ENCODE results near the gene ZBTB39. TPM values are rescaled to one million over a fixed set of nuclear protein-coding genes. Genes with fewer than 3 reads are reported as not detected.

The ZBTB39 gene
- total RNA-seq, 1 donor from 2014 or later: 6.8 TPM

DNA sequence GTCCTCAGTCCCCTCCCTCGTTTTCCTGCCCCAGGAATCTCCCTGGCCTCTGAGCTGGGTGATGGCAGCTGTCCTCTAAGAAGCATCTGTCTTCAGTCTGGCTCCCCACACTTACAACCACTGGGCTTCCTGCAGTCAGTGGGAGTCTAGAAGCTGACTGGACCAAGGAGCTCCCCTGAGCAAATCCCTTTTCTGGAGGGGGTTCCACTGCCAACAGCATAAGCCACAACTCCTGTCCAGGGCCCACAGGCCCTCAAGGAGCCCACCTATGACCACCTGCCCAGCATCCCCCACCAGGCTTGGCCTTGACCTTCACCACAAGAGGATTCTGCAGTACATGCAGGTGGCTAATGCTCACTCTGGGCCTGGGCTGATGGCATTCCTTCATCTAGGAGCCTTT is 53.0 kb downstream of the ZBTB39 start:
- ATAC-seq: no peak
- Histone ChIP-seq H3K4me3 (no peak overlapping the region), H3K27ac (no peak overlapping the region), H3K9me3 (peaks cover 3% of the 10 kb centered on the region), H3K27me3 (ENCODE audit: low read depth) (no peaks in the 10 kb centered on the region), H3K36me3 (no peaks in the 10 kb centered on the region), H3K4me1 (no peaks in the 10 kb centered on the region)
- TF ChIP-seq, protein P1, sequence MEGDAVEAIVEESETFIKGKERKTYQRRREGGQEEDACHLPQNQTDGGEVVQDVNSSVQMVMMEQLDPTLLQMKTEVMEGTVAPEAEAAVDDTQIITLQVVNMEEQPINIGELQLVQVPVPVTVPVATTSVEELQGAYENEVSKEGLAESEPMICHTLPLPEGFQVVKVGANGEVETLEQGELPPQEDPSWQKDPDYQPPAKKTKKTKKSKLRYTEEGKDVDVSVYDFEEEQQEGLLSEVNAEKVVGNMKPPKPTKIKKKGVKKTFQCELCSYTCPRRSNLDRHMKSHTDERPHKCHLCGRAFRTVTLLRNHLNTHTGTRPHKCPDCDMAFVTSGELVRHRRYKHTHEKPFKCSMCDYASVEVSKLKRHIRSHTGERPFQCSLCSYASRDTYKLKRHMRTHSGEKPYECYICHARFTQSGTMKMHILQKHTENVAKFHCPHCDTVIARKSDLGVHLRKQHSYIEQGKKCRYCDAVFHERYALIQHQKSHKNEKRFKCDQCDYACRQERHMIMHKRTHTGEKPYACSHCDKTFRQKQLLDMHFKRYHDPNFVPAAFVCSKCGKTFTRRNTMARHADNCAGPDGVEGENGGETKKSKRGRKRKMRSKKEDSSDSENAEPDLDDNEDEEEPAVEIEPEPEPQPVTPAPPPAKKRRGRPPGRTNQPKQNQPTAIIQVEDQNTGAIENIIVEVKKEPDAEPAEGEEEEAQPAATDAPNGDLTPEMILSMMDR (IDR thresholded peaks at IDR 0.05): no peak
- intact Hi-C loops (cut with DNase I): no loop called here
- no peak for DNase-seq

DNA sequence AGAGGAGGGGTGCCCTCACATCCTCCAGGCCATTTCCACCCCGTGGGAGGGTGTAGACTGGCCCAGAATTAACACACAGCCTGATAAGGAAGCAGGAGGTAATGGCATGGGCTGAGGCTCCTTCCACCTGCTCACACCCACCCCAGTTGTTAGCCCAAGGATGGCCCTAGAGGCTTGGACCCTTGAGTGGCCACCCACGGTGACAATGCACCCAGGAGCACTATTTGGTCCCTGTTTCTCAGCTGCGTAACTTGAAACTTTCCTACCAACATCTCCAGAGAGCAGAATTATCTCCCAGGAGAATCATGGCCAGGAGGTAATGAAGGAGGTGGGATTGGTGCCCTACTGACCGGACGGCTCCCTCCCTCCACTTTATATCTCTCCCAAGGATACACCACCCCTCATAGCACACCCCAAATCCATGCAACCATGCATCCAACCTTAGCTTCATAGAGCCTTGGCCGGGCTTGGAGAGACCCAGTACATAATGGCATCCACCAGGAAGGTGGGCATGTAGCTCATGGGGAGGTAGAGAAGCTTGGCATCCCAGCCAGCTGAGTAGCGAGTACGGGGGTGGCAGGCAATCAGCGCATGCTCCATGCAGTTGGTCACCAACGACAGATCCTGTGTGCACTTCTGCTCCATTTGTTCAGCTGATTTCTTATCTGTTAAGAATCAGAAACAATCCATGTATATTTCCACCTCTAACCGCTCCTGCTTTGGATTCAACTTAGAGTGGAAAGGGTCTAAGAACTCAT is 54.6 kb downstream of the ZBTB39 start:
- TF ChIP-seq, protein P1 (IDR thresholded peaks at IDR 0.05): no peak
- Histone ChIP-seq H3K27ac (no peak overlapping the region), H3K27me3 (ENCODE audit: low read depth) (no peaks in the 10 kb centered on the region), H3K4me3 (no peak overlapping the region), H3K9me3 (no peaks in the 10 kb centered on the region), H3K4me1 (no peaks in the 10 kb centered on the region), H3K36me3 (no peaks in the 10 kb centered on the region)
- DNase-seq (no peak), ATAC-seq (no peak)
- intact Hi-C loops (cut with DNase I): no loop called here

DNA sequence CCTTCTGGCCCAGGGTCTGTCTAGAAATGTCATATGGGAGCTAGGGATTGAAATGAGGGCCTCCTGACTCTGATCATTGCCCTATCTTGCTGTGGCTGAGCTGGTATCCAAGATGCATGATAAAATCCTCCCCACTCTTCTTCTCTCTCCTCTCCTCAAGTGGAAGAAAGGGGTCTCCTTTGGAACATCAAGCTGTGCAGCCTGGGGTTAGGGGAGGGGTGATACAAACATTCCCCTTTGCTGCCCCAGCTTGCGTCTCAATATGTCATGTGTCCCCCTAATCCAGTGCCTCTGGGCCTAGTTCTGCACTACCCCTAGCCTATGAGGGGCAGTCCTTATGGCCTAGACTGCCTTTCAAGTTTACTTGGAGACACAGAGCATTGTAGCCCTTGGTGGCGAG is 57.5 kb downstream of the ZBTB39 start:
- Histone ChIP-seq H3K27ac (no peak overlapping the region), H3K4me3 (no peak overlapping the region), H3K9me3 (no peaks in the 10 kb centered on the region), H3K27me3 (ENCODE audit: low read depth) (no peaks in the 10 kb centered on the region), H3K4me1 (no peaks in the 10 kb centered on the region), H3K36me3 (no peaks in the 10 kb centered on the region)
- TF ChIP-seq, protein P1 (IDR thresholded peaks at IDR 0.05): no peak
- no peak for ATAC-seq
- intact Hi-C loops (cut with DNase I): no loop called here
- DNase-seq: no peak

Other genes starting within 250 kb of the ZBTB39 start
- gene HSD17B6, start 243.2 kb downstream of the ZBTB39 start, total RNA-seq: 93.8 TPM
- not detected for gene SDR9C7, start 72.1 kb downstream of the ZBTB39 start, total RNA-seq
- 0.53 TPM for gene RDH16, start 48.9 kb downstream of the ZBTB39 start, total RNA-seq
- not detected for gene TAC3, start 10.0 kb upstream of the ZBTB39 start, total RNA-seq
- gene MYO1A, start 43.6 kb upstream of the ZBTB39 start, total RNA-seq: 2.9 TPM
- gene NEMP1, start 72.2 kb upstream of the ZBTB39 start, total RNA-seq: 19.1 TPM
- 28.9 TPM for gene NAB2, start 82.6 kb upstream of the ZBTB39 start, total RNA-seq
- 269 TPM for gene STAT6, start 104.8 kb upstream of the ZBTB39 start, total RNA-seq
- 404 TPM for gene LRP1, start 121.9 kb upstream of the ZBTB39 start, total RNA-seq
- gene LRP1-AS, start 141.1 kb upstream of the ZBTB39 start, total RNA-seq: not detected
- gene NXPH4, start 210.2 kb upstream of the ZBTB39 start, total RNA-seq: not detected
- gene SHMT2, start 223.2 kb upstream of the ZBTB39 start, total RNA-seq: 66.6 TPM
- 8.7 TPM for gene STAC3, start 244.6 kb upstream of the ZBTB39 start, total RNA-seq